C4-2B (cell line): ENCODE results near the gene HLA-DOA.

ENCODE experiments used
- ZFX ChIP-seq: fragments of 450-650 bp; IDR thresholded peaks from 2 replicates; pipeline ENCODE4 v1.6.1; 2017
- TF ChIP-seq, protein P1 (sequence below): fragments of 450-650 bp; conservative IDR thresholded peaks from 2 replicates; pipeline ENCODE4 v1.5.1; 2017; ENCODE audit warnings: mild to moderate bottlenecking

GRCh38 chr6:33017694-33018353 lies 8.4 kb upstream of the HLA-DOA start:
- TF ChIP-seq, protein P1, sequence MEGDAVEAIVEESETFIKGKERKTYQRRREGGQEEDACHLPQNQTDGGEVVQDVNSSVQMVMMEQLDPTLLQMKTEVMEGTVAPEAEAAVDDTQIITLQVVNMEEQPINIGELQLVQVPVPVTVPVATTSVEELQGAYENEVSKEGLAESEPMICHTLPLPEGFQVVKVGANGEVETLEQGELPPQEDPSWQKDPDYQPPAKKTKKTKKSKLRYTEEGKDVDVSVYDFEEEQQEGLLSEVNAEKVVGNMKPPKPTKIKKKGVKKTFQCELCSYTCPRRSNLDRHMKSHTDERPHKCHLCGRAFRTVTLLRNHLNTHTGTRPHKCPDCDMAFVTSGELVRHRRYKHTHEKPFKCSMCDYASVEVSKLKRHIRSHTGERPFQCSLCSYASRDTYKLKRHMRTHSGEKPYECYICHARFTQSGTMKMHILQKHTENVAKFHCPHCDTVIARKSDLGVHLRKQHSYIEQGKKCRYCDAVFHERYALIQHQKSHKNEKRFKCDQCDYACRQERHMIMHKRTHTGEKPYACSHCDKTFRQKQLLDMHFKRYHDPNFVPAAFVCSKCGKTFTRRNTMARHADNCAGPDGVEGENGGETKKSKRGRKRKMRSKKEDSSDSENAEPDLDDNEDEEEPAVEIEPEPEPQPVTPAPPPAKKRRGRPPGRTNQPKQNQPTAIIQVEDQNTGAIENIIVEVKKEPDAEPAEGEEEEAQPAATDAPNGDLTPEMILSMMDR = no peak
- no peak for TF ChIP-seq ZFX
